Cardiac muscle cell (in vitro differentiated cells and primary cell): ENCODE results near the gene XIRP2. TPM values are rescaled to one million over a fixed set of nuclear protein-coding genes. Genes with fewer than 3 reads are reported as not detected.

Source experiments
- DNase-seq, 2 donors: peaks; one replicate each; pipeline versions ENCODE4 v3.0.0 to v3.0.0-alpha.2; 2010 to 2017; ENCODE audit warnings: low read depth in 1 of 2, low spot score in 1 of 2
- H3K27ac ChIP-seq: fragments of 200-600 bp; sonication (generic); 2 replicates; pipeline ENCODE4 v1.5.1; 2016
- H3K27me3 ChIP-seq: fragments of 200-600 bp; sonication (generic); 2 replicates; pipeline ENCODE4 v1.6.0; 2016; ENCODE audit warnings: control low read depth
- H3K36me3 ChIP-seq: fragments of 200-600 bp; sonication (generic); 2 replicates; pipeline ENCODE4 v1.5.1; 2016; ENCODE audit warnings: control low read depth
- H3K4me1 ChIP-seq: fragments of 200-600 bp; sonication (generic); 2 replicates; pipeline ENCODE4 v1.8.1; 2017; ENCODE audit warnings: low read depth, mild to moderate bottlenecking, mixed run types
- H3K4me3 ChIP-seq: fragments of 200-600 bp; sonication (generic); 2 replicates; pipeline ENCODE4 v1.5.1; 2016; ENCODE audit warnings: mild to moderate bottlenecking
- H3K9me3 ChIP-seq: fragments of 200-600 bp; sonication (generic); 2 replicates; pipeline ENCODE4 v1.5.1; 2017; ENCODE audit warnings: low read depth, mild to moderate bottlenecking, control low read depth
- polyA plus RNA-seq: library from polyadenylated mRNA; unstranded; fragments of >200 nt; fragmentation: Nextera tagmentation; extraction: Ambion mirVana; gene quantifications from 2 replicates; pipeline ENCODE4 v1.2.1, GENCODE V29; 2016
- total RNA-seq: library from RNA; depleted of rRNA; stranded (reverse); fragments of >200 nt; gene quantifications from 2 replicates; pipeline ENCODE4 v1.2.3, GENCODE V29; 2016
- TF ChIP-seq, protein P1 (sequence below): IDR thresholded peaks from 2 replicates; pipeline ENCODE4 v1.5.1; 2012; ENCODE audit warnings: low read depth, mild to moderate bottlenecking, low read length

XIRP2 gene
- total and polyA plus RNA-seq, 2 experiments from 2014 or later: 0.51 to 0.59 TPM

DNA sequence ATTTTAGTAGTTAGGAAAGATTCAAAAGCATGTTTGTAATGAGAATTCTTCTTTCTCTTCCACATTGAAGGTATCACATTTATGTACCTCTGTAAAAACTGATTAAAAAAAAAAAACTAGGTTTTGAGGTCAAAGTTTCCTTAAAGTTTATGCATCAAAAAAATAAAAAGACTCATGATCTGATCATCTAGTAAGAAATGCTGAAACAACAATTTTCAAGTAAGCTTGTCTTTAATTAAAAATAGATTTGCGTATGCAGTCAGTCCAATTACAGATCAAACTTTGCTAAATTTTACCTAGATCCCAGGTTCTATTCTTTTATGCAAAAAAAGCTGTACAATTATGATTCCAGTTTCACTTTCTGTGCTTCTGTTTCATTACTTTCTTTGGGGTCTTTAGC, 409.0 kb downstream of the XIRP2 start:
- Histone ChIP-seq H3K4me1 (no peaks in the 10 kb centered on the region), H3K4me3 (no peak overlapping the region), H3K27ac (no peak overlapping the region), H3K9me3 (no peaks in the 10 kb centered on the region), H3K27me3 (no peaks in the 10 kb centered on the region), H3K36me3 (no peaks in the 10 kb centered on the region)
- TF ChIP-seq, protein P1, sequence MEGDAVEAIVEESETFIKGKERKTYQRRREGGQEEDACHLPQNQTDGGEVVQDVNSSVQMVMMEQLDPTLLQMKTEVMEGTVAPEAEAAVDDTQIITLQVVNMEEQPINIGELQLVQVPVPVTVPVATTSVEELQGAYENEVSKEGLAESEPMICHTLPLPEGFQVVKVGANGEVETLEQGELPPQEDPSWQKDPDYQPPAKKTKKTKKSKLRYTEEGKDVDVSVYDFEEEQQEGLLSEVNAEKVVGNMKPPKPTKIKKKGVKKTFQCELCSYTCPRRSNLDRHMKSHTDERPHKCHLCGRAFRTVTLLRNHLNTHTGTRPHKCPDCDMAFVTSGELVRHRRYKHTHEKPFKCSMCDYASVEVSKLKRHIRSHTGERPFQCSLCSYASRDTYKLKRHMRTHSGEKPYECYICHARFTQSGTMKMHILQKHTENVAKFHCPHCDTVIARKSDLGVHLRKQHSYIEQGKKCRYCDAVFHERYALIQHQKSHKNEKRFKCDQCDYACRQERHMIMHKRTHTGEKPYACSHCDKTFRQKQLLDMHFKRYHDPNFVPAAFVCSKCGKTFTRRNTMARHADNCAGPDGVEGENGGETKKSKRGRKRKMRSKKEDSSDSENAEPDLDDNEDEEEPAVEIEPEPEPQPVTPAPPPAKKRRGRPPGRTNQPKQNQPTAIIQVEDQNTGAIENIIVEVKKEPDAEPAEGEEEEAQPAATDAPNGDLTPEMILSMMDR: no peak
- DNase-seq: no peak

DNA sequence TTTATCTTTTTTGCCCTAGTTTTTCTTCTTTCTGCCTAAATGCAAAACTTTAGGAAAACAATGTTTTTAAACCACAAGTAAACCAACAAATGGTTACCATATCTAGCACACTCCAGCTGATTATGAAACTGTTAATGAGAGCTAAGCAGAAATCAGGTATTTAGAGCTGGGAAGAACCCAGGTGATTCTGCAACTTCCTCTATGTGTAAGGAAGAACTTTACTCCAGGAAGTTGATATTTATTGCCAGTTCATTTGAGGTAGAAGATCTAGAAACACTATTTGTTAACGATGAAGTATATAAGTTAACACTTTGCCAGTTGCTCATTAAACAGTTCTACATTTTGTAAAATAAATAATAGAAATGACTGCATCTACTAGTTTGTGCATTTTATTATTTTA, 409.7 kb downstream of the XIRP2 start:
- H3K9me3 ChIP-seq: no peaks in the 10 kb centered on the region
- H3K4me1 ChIP-seq: no peaks in the 10 kb centered on the region
- no peaks in the 10 kb centered on the region for H3K27me3 ChIP-seq
- TF ChIP-seq, protein P1: no peak
- DNase-seq: no peak
- no peak overlapping the region for H3K4me3 ChIP-seq
- no peaks in the 10 kb centered on the region for H3K36me3 ChIP-seq
- H3K27ac ChIP-seq: no peak overlapping the region
